Heart left ventricle (tissue), 13 donors: ENCODE measurements around the gene SPIN2B.
"Not testable (repeated sequence)": the region's sequence is repeated elsewhere in the genome, so short reads cannot be mapped to it uniquely, and the experiment has no call there.

ENCODE experiments used
- CTCF ChIP-seq, 12 donors: fragments of 200-600 bp; sonication (generic) in 4 of 12; IDR thresholded peaks; one replicate each; pipeline versions ENCODE4 v1.5.0 to v1.8.0; 2018 to 2022; ENCODE audit warnings: antibody characterized with exemption in 12 of 12, mild to moderate bottlenecking in 5 of 12
- POLR2A ChIP-seq, 2 donors: fragments of 450-650 bp; IDR thresholded peaks; one replicate each; pipeline ENCODE4 v1.6.1; 2017; ENCODE audit warnings: antibody characterized with exemption in 2 of 2, mild to moderate bottlenecking in 2 of 2, moderate library complexity in 2 of 2
- donor health status: ischemic (EF 13 %, LVEDD 7.1; RV severe dilation, severe dysfunction).
- donor health status: DM: no; HTN: yes; CAD: no.
- donor health status: DM: no; HTN: no; CAD: no.
- donor health status: ischemic (EF 25% LVEDD 6.9; RV normal size, moderate dysfunction).
- donor health status: ischemic (EF 25% LVEDD 5.7; RV mildly dilated, moderate dysfunction).
- donor health status: ischemic (EF 35%, LVEDD 5.7; RV mildly dilated, moderate dysfunction).
- donor health status: nonischemic (EF 11% LVEDD 7.7; RV severe dilation, severe dysfunction).
- donor health status: DM: yes; HTN: yes; CAD: no.
- donor health status: PGD.
- donor health status: ischemic (EF 29% LVEDD 5.4; RV normal size, mild dysfunction).
- donor health status: nonischemic (EF 23%, LVEDD 6.1; RV moderate dilation, normal function).

DNA sequence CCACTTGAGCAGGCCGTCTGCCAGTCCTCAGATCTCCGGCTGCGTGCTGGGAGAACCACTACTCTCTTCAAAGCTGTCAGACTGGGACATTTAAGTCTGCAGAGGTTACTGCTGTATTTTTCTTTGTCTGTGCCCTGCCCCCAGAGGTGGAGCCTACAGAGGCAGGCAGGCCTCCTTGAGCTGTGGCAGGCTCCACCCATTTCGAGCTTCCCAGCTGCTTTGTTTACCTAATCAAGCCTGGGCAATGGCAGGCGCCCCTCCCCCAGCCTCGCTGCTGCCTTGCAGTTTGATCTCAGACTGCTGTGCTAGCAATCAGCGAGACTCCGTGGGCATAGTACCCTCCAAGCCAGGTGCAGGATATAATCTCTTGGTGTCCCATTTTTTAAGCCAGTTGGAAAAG, 30.9 kb upstream of the SPIN2B start:
- TF ChIP-seq POLR2A, CTCF (IDR thresholded peaks at IDR 0.05): not testable (repeated sequence)
